Ishikawa (cell line): ENCODE data around the gene CEACAM20.

Experiments
- CEBPB ChIP-seq: IDR thresholded peaks from 2 replicates; pipeline ENCODE4 v1.6.1; 2012
- CREB1 ChIP-seq: IDR thresholded peaks from 2 replicates; pipeline ENCODE4 v1.6.1; 2012; ENCODE audit warnings: low read depth
- EGR1 ChIP-seq: IDR thresholded peaks from 2 replicates; pipeline ENCODE4 v1.6.1; 2012
- EP300 ChIP-seq: IDR thresholded peaks from 2 replicates; pipeline ENCODE4 v1.6.1; 2012; ENCODE audit warnings: borderline replicate concordance
- FOXM1 ChIP-seq: IDR thresholded peaks from 2 replicates; pipeline ENCODE4 v1.6.1; 2012; ENCODE audit warnings: low read depth, borderline replicate concordance
- NFIC ChIP-seq: IDR thresholded peaks from 2 replicates; pipeline ENCODE4 v1.6.1; 2012
- RAD21 ChIP-seq: IDR thresholded peaks from 2 replicates; pipeline ENCODE4 v1.6.1; 2012; ENCODE audit warnings: low read depth
- TAF1 ChIP-seq: IDR thresholded peaks from 2 replicates; pipeline ENCODE4 v1.6.1; 2012; ENCODE audit warnings: low read depth, mild to moderate bottlenecking
- TCF12 ChIP-seq: IDR thresholded peaks from 2 replicates; pipeline ENCODE4 v1.6.1; 2012; ENCODE audit warnings: low read depth
- TEAD4 ChIP-seq: IDR thresholded peaks from 2 replicates; pipeline ENCODE4 v1.6.1; 2012
- YY1 ChIP-seq: IDR thresholded peaks from 2 replicates; pipeline ENCODE4 v1.6.1; 2012; ENCODE audit warnings: low read depth
- ZBTB7A ChIP-seq: IDR thresholded peaks from 2 replicates; pipeline ENCODE4 v1.6.1; 2012; ENCODE audit warnings: low read depth
- TF ChIP-seq, protein P1 (sequence below): IDR thresholded peaks from 2 replicates; pipeline ENCODE4 v1.6.1; 2012; ENCODE audit warnings: low read depth, mild to moderate bottlenecking
- TF ChIP-seq, protein P2 (sequence below): IDR thresholded peaks from 2 replicates; pipeline ENCODE4 v1.6.1; 2012
- TF ChIP-seq, protein P3 (sequence below): IDR thresholded peaks from 2 replicates; pipeline ENCODE4 v1.6.1; 2012

The CEACAM20 gene

DNA sequence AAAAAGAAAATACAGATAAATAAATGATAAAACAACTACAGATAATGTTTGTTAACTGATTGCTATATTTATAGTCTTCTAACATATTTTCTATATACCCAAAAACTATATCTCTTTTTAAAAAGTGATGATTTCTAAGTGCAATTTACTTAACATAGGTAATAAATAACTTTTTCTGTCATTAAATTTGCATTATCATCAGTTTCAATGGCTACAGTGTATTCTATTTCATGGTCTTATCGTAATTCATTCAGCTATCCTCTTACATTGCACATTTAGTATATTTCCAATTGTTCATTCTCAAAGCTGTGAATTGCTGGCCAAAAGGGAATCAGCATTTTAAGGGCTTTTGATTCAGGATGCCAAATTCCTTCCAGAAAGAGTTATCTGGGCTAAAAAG, 32.8 kb downstream of the CEACAM20 start:
- TF ChIP-seq TEAD4 (no peak), YY1 (no peak), CEBPB (no peak), ZBTB7A (no peak), EP300 (no peak), NFIC (no peak), TCF12 (no peak), RAD21 (no peak), FOXM1 (no peak), CREB1 (no peak), TAF1 (no peak), EGR1 (no peak)
- TF ChIP-seq, protein P1, sequence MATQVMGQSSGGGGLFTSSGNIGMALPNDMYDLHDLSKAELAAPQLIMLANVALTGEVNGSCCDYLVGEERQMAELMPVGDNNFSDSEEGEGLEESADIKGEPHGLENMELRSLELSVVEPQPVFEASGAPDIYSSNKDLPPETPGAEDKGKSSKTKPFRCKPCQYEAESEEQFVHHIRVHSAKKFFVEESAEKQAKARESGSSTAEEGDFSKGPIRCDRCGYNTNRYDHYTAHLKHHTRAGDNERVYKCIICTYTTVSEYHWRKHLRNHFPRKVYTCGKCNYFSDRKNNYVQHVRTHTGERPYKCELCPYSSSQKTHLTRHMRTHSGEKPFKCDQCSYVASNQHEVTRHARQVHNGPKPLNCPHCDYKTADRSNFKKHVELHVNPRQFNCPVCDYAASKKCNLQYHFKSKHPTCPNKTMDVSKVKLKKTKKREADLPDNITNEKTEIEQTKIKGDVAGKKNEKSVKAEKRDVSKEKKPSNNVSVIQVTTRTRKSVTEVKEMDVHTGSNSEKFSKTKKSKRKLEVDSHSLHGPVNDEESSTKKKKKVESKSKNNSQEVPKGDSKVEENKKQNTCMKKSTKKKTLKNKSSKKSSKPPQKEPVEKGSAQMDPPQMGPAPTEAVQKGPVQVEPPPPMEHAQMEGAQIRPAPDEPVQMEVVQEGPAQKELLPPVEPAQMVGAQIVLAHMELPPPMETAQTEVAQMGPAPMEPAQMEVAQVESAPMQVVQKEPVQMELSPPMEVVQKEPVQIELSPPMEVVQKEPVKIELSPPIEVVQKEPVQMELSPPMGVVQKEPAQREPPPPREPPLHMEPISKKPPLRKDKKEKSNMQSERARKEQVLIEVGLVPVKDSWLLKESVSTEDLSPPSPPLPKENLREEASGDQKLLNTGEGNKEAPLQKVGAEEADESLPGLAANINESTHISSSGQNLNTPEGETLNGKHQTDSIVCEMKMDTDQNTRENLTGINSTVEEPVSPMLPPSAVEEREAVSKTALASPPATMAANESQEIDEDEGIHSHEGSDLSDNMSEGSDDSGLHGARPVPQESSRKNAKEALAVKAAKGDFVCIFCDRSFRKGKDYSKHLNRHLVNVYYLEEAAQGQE = no peak
- TF ChIP-seq, protein P2, sequence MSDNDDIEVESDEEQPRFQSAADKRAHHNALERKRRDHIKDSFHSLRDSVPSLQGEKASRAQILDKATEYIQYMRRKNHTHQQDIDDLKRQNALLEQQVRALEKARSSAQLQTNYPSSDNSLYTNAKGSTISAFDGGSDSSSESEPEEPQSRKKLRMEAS = no peak
- TF ChIP-seq, protein P3, sequence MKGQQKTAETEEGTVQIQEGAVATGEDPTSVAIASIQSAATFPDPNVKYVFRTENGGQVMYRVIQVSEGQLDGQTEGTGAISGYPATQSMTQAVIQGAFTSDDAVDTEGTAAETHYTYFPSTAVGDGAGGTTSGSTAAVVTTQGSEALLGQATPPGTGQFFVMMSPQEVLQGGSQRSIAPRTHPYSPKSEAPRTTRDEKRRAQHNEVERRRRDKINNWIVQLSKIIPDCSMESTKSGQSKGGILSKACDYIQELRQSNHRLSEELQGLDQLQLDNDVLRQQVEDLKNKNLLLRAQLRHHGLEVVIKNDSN = no peak

DNA sequence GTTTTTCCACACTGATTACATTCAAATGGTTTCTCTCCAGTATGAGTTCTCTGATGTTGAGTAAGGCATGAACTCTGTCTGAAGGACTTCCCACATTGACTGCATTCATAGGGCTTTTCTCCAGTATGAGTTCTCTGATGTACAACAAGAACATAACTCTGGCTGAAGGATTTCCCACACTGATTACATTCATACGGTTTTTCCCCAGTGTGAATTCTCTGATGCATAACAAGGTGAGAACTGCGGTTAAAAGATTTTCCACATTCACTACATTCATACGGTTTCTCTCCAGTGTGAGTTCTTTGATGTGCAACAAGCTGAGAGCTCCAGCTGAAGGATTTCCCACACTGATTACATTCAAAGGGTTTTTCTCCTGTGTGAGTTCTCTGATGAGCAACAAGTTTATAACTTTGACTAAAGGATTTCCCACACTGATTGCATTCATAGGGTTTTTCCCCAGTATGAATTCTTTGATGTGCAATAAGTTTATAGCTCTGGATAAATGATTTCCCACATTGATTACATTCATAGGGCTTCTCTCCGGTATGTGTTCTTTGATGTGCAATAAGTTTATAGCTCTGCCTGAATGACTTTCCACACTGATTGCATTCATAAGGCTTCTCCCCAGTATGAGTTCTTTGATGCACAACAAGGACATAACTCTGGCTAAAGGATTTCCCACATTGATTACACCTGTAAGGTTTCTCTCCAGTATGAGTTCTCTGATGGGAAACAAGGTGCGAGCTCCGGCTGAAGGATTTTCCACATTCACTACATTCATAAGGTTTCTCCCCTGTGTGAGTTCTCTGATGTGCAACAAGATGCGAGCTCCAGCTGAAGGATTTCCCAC, 52.7 kb downstream of the CEACAM20 start:
- TF ChIP-seq TEAD4 (no peak), EP300 (no peak), YY1 (no peak), NFIC (no peak), RAD21 (no peak), TCF12 (peak; percentile 91), FOXM1 (no peak), CEBPB (no peak)
- TF ChIP-seq, protein P1 = no peak
- TF ChIP-seq, protein P3 = peak; percentile 73
- TF ChIP-seq, protein P2 = no peak
